Inflammatory macrophage treated with lipopolysaccharide for 4 hours (primary cell): Measurements from ENCODE around the gene MRGPRG.
A peak's percentile ranks its signal among the peaks of the same experiment; 100 is the strongest.
"Not testable (repeated sequence)": the region's sequence is repeated elsewhere in the genome, so short reads cannot be mapped to it uniquely, and the experiment has no call there.

Experiments used
- DNase-seq: peaks from one replicate; pipeline ENCODE4 v3.0.0-alpha.2; 2020

Gene MRGPRG

DNA sequence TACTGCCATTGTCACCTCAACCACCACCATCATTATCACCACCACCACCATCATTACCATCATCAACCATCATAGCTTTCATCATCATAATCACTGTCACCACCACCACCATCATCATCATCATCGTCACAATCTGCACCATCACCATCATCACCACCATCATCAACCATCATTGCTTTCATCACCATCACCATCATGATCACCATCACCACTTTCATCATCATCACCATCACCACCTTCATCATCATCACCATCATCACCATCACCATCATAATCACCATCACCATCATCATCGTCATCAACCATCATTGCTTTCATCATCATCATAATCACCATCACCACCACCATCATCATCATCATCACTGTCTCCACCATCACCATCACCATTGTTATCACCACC is 44.8 kb downstream of the MRGPRG start:
- DNase-seq, result no peak

DNA sequence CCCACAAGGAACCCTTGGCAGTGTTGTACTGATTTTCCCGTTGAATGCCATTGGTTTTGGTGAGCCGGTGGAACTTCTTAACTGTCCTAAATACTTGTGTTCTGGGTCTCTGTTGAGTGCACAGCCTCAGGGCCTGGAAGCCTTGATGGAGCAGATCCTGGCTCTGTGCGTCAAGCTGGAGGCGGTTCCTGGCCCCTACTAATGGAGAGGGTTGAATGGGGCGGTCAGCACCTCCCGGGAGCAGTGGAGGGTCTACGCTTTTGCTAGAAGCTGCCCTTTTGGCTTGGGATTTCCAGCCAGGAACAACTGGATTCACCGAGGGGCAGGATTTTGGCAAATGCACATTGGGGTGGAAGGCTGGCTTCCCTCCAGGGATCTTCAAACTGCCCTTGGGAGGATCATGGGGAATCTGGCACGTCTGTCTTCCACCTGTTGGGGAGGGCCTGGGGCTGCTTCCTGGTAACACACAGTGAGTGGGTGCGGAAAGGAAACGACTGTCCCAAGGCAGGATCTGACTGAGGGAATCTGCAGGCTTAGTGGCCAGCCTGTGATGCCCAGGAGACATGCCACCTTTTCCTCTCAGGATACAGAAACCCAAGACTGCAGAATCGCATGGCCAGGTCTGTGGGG is 46.6 kb downstream of the MRGPRG start:
- DNase-seq, result no peak

DNA sequence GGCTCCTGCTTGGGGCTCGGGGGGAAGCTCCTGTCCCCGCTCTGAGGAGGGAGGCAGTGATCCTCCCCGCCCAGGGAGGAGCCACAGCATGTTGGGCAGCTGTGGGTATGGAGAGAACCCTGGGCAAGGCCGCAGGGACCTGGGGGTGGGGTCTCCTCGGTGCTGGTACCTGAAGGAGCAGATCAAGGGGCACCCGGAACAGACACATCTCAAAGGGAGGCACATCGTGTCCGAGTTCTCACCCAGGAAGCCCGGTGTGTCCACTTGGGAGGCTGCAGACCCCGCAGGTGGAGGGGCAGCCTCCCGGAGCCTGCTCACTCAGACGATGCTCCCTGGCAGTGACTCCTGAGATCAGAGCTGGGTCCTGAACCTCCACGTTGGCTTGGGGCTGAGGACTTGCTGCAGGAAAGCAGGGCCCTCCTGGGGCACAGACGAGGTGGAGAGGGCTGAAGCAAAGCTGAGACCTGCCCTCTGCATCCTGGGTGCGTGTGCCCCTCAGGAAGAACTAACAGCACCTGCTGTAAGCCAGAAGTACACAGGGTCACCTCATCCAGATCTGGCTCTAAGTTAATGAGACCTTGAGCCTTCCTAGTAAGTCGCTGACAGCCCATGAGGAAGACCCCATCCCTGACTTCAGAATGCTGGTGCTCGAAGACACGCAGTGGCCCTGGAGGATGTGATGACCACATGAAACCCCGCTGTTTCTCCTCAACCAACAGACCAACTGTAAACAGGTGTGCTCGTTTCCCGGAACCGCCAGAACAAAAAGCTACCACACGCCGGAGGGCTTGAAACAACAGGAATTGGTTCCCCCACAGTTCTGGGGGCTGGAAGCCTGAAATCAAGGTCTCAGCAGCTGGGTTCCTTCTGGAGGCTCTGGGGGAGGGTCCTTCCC is 47.6 kb downstream of the MRGPRG start:
- no peak for DNase-seq

DNA sequence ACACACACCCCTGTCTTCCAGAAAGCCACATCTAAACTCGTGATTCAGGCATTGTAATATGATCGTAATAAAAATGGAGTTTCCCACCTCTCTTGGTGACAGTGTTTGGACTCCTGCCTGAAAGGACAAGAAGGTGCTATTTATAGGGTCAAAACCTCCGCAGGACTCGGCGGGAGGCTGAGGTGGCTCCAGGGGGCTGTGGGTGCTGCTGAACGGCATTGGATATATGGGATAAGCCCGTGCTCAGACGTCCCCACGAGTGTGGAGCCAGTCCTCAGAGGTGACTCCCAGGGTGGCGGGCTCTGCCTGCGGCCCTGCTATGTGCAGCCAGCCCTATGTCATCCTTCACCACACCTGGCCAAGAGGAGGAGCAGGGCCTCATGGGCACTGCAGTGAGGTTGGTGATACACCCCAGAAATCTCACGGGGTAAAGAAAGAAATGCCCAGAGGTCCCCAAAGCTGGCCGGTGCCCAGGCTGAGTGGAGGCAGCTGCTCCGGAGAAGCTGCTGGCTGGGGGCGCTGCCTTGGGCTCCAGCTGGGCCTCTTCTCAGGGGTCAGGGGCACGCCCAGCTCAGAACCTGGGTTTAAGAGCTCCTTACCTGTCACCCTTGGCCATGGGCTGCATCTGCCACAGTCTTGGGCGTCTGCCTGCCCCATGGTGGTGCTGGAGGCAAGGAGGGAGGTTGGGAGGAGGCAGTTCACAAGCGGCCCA is 48.4 kb downstream of the MRGPRG start:
- DNase-seq, result no peak

DNA sequence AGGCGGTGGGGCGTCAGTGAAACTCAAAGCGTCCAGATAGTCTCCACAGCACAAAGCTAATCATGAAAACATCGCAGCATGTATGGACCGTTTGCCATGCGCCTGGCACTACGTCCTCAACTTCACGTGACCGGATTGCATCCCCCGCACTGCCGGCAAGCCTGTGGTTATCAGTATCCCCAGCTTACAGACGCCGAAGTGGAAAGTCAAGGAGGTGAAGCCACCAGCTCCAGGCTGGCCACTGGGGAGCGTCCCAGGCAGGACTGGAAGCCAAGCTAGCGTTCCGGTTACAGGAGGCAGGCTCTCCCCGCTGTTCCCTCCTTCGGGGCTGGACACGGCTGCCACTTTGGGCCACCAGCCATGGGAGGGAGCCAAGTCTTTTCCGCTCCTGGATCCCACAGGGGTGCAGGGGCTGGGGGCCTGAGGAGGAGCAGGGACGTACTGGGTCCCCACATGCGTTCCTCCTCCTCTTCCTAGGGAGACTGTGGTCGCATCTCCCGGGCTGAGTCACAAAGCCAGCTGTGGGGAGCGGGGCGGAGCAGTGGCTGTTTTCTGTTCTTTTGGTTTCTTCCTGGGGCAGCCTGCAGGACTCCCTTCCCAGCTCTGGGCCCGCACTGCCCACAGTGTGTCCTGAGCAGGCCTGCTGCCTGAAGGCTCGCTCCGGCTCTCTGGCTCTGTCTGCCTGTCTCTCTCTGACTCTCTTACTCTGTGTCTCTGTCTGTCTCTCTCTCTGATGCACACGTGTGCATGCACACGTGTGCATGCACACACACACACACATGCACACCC is 49.2 kb downstream of the MRGPRG start:
- peak; percentile 57 for DNase-seq

DNA sequence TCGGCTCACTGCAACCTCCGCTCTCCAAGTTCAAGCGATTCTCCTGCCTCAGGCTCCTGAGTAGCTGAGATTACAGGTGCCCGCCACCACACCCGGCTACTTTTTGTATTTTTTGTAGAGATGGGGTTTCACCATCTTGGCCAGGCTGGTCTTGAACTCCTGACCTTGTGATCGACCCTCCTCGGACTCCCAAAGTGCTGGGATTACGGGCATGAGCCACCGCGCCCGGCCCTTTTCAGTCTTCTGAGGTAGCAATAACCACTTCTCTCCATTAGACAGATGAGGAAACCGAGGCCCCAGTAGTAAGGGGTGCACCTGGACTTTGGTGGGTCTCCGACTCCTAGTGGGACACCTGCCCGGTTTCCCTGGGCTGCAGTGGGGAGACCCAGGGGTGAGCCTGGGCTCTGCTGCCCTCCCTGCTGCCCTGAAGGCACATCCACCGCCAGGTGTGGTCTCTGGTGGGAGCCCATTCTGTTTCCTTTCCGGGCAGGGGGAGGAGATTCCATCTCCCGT is 49.8 kb downstream of the MRGPRG start:
- DNase-seq, result not testable (repeated sequence)
